Iris pigment epithelial cell (primary cell): ENCODE results near the gene B4GALT3.

Source experiments
- DNase-seq: peaks from one replicate; pipeline ENCODE4 v3.0.0-alpha.2; 2011; ENCODE audit warnings: low read depth

The B4GALT3 gene

GRCh38 chr1:161162806-161163205 lies 14.5 kb downstream of the B4GALT3 start:
- no peak for DNase-seq

GRCh38 chr1:161162052-161162451 lies 15.3 kb downstream of the B4GALT3 start:
- DNase-seq = no peak

GRCh38 chr1:161161652-161162051 lies 15.7 kb downstream of the B4GALT3 start:
- no peak for DNase-seq

GRCh38 chr1:161160671-161161145 lies 16.6 kb downstream of the B4GALT3 start:
- DNase-seq = no peak

GRCh38 chr1:161159913-161160243 lies 17.4 kb downstream of the B4GALT3 start:
- DNase-seq = no peak

GRCh38 chr1:161159087-161159912 lies 18.0 kb downstream of the B4GALT3 start, which contains the start of gene USP21:
USP21 (plus strand) TSS chr1:161159500; CDS start chr1:161160641, 1,141 bp downstream.
- peak; percentile 87 for DNase-seq

- DNase-seq = no peak
Measured at GRCh38 chr1:161158316-161159010, 18.8 kb downstream of the B4GALT3 start.

- DNase-seq = no peak
Measured at GRCh38 chr1:161157867-161158266, 19.4 kb downstream of the B4GALT3 start.

- DNase-seq = peak; percentile 96
Measured at GRCh38 chr1:161153682-161154337, 23.5 kb downstream of the B4GALT3 start, which contains the start of gene UFC1. UFC1 (plus strand) TSS chr1:161153978; CDS start chr1:161153998, 20 bp downstream.

- DNase-seq = no peak
Measured at GRCh38 chr1:161153176-161153575, 24.1 kb downstream of the B4GALT3 start.

GRCh38 chr1:161145832-161146231 lies 31.5 kb downstream of the B4GALT3 start:
- no peak for DNase-seq

- no peak for DNase-seq
Measured at GRCh38 chr1:161140755-161141400, 36.4 kb downstream of the B4GALT3 start.

GRCh38 chr1:161139766-161140165 lies 37.5 kb downstream of the B4GALT3 start:
- peak; percentile 55 for DNase-seq

- no peak for DNase-seq
Measured at GRCh38 chr1:161138431-161138830, 38.9 kb downstream of the B4GALT3 start.

- DNase-seq = no peak
Measured at GRCh38 chr1:161137881-161138280, 39.4 kb downstream of the B4GALT3 start.

GRCh38 chr1:161133220-161133740 lies 44.0 kb downstream of the B4GALT3 start:
- DNase-seq = peak; percentile 22

GRCh38 chr1:161132410-161133219 lies 44.7 kb downstream of the B4GALT3 start, which contains the start of gene DEDD:
DEDD (minus strand) TSS chr1:161132667; CDS start chr1:161124462, 8,205 bp downstream.
- peak; percentile 96 for DNase-seq

GRCh38 chr1:161131523-161132409 lies 45.5 kb downstream of the B4GALT3 start:
- peak; percentile 44 for DNase-seq

GRCh38 chr1:161130266-161130665 lies 47.0 kb downstream of the B4GALT3 start:
- no peak for DNase-seq
